ENCODE data around the gene ACSM2A.
"Not testable (repeated sequence)": the region's sequence is repeated elsewhere in the genome, so short reads cannot be mapped to it uniquely, and the experiment has no call there.

Gene ACSM2A, protein sequence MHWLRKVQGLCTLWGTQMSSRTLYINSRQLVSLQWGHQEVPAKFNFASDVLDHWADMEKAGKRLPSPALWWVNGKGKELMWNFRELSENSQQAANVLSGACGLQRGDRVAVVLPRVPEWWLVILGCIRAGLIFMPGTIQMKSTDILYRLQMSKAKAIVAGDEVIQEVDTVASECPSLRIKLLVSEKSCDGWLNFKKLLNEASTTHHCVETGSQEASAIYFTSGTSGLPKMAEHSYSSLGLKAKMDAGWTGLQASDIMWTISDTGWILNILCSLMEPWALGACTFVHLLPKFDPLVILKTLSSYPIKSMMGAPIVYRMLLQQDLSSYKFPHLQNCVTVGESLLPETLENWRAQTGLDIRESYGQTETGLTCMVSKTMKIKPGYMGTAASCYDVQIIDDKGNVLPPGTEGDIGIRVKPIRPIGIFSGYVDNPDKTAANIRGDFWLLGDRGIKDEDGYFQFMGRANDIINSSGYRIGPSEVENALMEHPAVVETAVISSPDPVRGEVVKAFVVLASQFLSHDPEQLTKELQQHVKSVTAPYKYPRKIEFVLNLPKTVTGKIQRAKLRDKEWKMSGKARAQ

DNA sequence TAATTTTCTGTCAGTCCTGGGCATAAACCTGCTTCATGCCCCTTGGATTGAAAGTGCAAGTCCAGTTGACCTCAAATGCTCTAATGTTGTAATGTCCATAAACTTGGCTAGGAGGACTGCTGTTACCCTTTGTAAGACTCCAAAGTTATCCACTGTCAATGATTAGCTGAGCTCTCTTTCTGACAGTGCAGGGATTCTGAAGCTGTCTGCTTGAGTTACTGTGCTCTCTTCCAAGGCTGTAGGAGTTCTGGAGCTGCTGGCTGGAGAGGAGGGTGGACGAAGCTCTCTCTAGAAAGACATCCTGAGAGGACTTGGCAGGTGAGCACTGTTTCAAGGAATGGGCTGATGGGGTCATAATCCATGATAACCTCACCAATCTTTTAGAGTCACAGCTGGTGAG is at the start of gene ACSM2A:
TSS of gene ACSM2A (plus strand) at position 158 of the 400 bp plus-strand sequence. CDS start 8,594 bp downstream, outside the sequence.
- DNase-seq (ENCODE audit: low read depth in 3 of 3), result not testable (repeated sequence)

DNA sequence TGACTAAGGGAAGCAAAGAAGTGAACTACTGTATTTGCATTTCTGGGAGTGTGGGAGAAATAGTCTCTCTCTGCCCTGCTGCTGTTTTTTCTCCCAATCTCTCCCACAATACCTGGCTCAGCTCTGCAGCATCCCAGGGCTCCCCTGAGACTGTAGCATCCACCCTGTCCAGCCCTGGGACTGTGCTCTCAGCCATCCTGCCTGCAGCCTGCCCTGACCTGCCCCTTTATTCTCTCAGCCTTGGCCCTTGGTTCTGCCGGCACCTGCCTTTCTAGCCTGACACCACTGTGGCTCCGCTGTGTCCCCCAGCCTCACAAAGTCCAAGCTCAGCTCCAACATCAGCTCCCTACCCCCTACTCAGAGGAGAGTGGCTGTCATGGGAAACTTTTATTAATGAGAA is 48.7 kb upstream of the ACSM2A start:
- DNase-seq (ENCODE audit: low read depth in 3 of 3), result no peak

DNA sequence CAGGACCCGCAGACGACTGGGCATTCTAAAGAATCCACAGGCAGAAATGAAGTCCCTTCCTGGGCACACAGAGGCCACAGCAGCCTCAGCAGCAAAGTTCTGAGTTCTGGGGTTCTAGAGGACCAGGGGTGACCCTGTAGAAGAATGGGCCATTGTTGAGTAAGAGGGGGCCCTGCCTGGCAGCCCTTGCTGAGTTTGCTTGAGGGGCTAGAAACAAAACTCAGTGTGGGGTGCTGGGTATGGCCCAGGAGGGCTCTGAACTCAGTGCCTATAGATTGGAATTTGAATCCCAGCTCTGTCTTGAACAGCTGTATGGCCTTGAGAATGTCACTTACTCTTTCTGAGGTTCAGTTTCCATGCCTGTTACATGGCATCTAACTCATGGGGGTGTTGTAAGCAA is 46.7 kb upstream of the ACSM2A start, which contains the start of gene PDILT:
TSS of gene PDILT (minus strand) at position 101 of the 400 bp plus-strand sequence. CDS start 5,437 bp downstream, outside the sequence.
- DNase-seq (ENCODE audit: low read depth in 3 of 3), result no peak

DNA sequence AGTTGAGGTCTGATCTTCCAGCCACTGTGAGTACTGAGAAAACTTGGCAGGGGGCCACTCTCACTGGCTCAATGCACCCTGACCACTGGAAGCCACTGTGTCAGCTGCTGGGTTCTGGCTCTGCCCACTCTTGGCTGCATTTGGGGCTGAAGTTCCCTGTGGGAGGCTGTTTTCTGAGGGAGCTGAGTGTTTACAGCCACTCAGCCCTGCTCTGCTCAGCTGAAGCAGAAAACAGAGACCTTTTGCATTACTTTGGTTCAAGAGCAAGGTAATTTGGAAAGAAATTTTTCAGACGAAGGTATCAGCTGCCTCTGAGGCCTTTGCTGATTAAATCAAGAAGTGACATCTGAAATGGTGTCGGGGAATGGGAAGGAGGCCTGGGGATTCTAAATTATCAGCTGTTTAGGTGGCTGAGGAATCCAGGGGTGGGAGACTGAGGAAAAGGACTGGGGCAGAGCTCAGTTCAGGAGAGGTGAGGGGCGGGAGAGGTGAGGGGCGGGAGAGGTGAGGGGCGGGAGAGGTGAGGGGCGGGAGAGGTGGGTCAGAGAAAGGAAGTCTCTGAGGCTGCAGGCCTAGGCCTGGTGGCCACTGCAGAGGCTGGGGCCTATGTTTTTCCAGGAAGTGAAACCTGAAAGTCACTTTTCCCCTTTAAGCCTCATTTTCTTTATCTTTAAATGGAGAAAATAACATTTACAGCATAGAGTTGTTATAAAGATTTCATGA is 41.8 kb upstream of the ACSM2A start, which contains the start of gene ACSM5:
TSS of gene ACSM5 (plus strand) at position 137 of the 723 bp plus-strand sequence. CDS start 1,951 bp downstream, outside the sequence.
- no peak for DNase-seq (ENCODE audit: low read depth in 3 of 3)

DNA sequence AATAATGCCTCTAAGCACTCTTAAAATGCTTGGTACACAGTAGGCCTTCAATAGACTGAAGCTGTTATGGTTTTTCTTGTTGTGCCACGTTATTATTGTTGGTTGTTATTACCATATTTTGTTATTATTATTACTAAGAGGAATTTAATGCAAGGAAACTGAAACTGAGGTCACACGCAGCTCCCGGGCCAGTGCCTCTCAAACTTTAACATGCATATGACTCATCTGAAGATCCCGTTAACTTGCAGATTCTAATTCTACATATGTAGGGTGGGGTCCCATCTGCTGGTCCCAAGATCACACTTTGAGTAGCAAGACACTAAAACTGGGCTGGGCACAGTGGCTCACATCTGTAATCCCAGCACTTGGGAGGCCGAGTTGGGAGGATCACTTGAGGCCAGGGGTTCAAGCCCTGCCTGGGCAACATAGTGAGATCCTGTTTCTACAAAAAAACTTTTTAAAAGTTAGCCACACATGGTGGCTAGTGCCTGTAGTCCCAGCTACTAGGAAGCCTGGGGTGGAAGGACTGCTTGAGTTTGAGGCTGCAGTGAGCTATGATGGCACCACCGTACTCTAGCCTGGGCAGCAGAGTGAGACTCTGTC is 41.1 kb upstream of the ACSM2A start:
- no peak for DNase-seq (ENCODE audit: low read depth in 3 of 3)

DNA sequence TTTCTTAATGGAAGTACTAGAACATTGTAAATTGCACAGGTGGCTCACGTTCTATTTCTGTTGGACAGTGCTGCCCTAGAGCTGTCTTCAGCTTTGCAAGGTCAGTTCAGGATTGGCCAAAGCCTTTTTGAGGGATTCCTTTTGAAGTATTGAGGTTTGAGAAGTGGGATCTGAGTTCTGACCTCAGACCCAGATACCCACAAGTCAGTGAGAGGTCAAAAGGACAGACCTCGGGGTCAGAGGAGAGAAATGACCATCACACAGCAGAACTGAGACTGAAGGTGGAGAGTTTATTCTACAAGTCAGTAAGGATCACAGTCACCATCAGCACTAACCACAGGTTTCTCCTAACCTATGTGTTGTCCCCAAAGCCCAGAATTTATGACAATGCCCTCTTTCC is 40.3 kb upstream of the ACSM2A start:
- no peak for DNase-seq (ENCODE audit: low read depth in 3 of 3)

DNA sequence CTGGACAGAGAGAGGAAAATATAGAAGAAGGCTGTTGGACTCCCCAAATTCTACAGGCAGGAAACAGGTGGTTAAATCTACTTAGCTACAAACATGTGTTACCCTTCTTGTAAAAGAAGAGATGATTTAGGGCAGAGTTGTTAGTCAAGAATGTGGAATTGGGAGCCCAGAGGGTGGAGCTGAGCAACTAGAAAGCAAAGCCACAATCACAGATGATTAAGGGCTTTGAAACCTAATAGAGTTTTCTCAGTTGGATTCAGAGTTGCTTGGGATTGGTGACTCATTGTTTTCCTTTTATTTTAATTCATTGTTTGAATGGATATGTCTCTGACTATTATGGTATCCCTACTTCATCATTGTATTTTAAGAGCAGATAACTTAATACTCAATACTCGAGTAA is 35.8 kb upstream of the ACSM2A start:
- DNase-seq (ENCODE audit: low read depth in 3 of 3), result no peak

DNA sequence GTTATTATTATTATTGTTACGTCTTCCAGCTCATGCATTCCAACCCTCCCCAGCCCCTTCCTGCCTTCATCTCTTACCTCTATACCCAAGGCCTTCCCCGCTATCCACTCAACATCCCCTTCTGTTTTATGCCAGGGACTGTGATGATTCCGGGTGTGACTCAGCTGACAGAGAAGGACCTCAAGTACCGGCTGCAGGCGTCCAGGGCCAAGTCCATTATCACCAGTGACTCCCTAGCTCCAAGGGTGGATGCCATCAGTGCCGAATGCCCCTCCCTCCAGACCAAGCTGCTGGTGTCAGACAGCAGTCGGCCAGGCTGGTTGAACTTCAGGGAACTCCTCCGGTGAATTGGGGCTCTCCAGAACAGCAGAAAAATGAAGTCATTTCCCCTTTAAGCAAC is 32.2 kb upstream of the ACSM2A start:
- DNase-seq (ENCODE audit: low read depth in 3 of 3), result not testable (repeated sequence)

DNA sequence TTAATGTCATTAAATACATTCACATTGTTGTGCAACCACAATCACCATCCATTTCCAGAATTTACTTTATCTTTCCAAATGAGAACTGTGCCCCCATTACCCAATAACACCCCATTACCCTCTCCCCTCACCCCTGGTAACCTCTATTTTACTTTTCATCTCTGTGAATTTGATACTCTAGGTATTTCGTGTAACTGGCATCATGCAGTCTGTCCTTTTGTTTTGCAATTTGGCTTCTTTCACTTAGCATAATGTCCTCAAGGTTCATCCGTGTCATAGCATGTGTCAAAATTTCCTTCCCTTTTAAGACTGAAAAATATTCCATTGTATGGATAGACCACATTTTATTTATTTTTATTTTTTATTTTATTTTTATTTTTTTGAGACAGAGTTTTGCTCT is 29.6 kb upstream of the ACSM2A start:
- not testable (repeated sequence) for DNase-seq (ENCODE audit: low read depth in 3 of 3)

DNA sequence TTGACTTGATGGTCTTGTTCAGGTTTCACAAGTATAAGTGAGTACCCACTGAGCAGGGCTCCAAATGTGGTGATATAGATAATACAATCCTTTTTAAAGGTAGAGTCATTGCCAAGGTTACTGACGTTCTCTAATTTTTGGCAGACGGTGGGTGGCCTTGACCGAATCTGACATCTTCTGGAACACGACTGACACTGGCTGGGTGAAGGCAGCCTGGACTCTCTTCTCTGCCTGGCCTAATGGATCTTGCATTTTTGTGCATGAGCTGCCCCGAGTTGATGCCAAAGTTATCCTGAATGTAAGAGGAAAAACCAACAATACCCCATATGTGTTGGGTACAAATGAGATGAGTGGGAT is 27.6 kb upstream of the ACSM2A start:
- not testable (repeated sequence) for DNase-seq (ENCODE audit: low read depth in 3 of 3)

DNA sequence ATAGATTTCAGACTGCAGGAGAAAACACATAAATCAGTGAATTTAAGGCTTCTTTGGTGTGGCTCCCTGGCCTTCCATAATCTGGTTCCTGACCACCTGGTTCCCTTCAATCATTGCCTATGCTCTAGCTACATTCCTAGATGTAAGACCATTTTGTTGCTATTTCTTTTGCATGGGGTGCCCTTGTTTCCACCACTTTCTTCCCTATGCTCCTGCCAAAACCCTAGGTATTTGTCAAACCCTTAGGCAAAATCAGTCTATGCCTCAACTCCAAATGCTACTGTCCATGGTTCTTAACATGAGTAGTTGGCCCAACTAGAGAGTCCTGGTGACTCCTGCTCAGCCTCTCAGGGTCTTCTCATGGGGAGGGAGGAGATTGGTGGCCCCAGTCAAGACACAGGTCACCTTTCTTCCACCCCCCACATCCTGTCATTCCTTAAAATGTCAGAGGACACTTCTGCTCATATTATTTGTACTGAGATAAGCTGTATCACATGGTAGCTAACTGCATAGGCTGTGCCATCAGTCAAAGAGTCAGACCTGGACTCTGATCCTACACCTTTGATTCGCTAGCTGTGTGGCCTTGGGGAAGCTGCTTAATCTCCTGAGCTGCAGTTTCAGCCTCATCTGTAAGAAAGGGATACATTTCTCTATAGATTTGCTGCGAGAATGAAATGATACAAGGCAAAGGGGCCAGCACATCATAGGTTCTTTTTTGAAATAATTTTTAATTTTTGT is 27.0 kb upstream of the ACSM2A start:
- no peak for DNase-seq (ENCODE audit: low read depth in 3 of 3)

DNA sequence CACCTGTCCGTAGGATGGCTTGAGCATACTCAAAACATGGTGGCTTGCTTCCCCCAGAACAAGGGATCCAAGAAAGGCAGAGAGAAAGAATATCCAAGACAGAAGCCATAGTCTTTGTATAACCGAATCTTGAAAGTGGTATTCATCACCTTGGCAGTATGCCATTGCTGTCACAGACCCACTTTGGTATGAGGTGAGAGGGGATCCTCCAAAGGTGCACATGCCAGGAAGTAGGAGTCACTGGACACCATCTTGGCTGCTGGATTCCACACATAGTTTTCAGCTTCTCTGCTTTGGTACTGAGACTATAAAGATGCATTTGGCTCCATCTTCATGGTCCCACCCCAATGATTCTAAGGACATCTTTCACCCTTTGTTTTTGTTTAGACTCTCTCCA is 23.9 kb upstream of the ACSM2A start:
- not testable (repeated sequence) for DNase-seq (ENCODE audit: low read depth in 3 of 3)

DNA sequence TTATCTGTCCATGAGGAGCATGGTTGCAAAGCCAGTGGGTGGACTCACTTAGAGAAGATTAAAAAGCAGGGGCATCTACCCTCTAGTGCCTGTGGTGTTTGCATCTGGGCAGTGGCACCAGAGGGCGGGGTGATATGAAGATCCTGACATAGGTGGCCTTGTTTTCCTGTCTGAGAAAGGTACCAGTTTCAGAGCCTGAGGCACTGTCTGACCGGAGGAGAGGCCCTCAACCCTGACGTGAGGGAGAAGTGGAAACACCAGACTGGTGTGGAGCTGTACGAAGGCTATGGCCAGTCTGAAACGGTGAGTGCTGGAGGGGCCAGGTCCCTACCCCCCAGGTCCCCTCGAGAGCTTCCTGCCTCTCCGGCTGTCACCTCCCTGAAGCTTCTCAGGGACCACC is 21.8 kb upstream of the ACSM2A start:
- DNase-seq (ENCODE audit: low read depth in 3 of 3), result not testable (repeated sequence)

DNA sequence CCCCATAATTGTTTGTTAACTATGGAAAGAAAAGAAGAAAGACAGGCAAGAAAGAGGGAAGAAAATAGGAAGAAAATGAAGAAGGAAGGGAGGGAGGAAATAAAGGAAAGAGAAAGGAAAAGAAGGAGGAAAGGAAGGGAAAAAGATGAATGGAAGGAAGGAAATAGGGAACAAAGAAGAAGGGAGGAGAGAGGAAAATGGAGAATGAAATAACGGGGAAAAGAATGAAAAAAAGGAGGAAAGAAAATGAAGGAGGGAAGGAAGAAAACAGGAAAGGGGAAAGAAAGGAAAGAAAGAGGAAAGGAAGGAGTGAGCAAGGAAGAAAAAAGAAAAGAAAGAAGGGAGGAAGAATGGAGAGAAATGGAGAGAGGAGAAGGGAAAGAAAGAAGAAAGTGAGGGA is 20.8 kb upstream of the ACSM2A start:
- not testable (repeated sequence) for DNase-seq (ENCODE audit: low read depth in 3 of 3)

DNA sequence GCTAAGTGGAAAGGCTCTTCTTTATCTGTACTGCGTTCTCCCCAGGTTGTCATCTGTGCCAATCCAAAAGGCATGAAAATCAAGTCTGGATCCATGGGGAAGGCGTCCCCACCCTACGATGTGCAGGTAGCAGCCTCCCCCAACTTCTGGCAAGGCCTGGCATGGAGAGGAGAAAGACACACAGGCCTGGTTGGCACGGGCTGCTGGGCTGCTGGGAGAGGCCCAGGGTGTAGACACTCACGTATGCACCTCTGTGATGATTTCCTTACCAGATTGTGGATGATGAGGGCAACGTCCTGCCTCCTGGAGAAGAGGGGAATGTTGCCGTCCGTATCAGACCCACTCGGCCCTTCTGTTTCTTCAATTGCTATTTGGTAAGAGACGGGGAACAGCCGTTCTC is 20.4 kb upstream of the ACSM2A start:
- no peak for DNase-seq (ENCODE audit: low read depth in 3 of 3)

DNA sequence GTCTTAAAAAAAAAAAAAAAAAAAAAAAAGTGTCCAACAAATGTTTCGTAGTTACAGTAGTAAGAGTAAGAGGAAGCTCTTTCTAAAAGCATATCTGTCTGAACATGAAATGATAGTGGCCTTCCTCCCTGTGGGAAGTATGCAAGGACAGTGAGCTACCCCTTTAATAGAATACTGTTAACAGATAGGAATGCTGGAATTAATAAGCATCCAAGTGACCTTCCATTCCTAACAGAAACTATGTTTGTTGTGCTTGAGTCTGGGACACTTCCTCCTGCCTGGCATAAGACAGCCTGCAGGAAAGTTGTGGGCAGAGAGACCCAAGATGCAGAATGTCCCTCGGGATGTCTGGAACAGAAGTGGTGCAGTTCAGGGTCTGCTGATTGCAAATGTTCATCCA is 12.4 kb upstream of the ACSM2A start:
- DNase-seq (ENCODE audit: low read depth in 3 of 3), result not testable (repeated sequence)

DNA sequence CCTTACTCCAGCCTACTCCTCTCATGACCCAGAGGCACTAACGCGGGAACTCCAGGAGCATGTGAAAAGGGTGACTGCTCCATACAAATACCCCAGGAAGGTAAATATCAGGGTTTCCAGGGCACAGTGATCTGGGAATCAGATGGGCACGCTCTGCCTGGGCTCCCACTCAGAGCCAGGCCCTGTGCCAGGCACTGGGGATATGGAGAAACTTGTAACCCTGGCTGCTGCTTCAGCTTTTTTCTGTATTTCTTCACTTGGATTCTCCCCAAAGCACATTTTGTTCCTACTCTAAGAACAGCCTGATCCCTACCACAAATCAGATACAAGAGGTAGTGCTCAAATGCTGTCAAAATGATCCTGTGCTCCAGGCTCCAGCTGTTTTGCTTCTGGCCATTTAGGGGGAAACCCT is 11.5 kb upstream of the ACSM2A start:
- not testable (repeated sequence) for DNase-seq (ENCODE audit: low read depth in 3 of 3)

DNA sequence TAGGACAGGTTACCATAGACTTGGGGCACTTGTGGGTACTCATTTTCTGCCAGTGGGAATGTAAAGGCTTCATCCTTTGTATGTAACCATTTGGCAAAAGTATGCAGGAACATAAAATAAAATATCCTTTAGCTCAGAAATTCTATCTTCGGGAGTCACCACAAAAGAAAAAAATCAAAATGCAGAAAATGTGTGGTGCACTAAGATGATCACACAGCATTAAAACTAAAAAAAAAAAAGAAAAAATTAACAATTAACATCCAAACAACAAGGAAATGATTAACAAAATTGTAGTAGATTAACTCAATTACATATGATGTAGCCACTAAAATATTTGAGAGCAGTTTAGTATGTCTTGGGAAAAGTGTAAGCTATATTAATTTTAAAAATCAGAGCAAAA is 10.6 kb upstream of the ACSM2A start:
- DNase-seq (ENCODE audit: low read depth in 3 of 3), result not testable (repeated sequence)

DNA sequence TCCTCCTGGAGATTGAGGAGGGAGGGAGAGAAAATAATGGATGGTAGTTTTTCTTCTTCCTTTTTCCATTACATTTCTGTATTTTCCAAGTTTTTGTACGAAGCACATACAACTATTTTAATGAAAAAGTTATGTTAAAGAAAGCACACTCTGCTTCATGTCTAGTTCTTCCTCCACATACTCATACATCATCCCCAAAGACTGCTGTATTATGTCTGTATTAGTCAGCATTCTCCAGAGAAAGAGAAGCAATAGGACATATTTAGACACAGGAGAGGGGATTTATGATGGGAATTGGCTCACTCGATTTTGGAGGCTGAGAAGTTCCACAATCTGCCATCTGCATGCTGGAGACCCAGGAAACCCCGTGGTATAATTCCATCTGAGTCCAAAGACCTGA is 10.1 kb upstream of the ACSM2A start:
- DNase-seq (ENCODE audit: low read depth in 3 of 3), result no peak

DNA sequence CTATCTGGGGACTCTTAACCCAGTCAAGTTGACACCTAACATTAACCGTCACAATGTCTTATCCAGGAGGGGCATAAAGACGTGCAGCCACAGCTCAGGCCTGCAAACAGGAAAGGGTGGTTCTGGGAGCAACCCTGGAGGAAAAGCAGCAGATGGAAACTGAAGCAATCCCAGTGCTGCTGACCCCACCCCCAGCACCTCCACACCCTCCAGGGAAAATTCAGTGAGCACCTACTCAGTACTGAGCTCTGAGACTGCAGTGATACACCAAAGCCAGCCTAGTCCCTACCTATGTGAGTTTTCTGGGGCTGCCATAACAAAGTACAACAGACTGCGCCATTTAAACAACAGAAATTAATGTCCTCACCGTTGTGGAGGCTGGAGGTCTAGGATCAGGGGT is 9.5 kb upstream of the ACSM2A start:
- not testable (repeated sequence) for DNase-seq (ENCODE audit: low read depth in 3 of 3)

DNA sequence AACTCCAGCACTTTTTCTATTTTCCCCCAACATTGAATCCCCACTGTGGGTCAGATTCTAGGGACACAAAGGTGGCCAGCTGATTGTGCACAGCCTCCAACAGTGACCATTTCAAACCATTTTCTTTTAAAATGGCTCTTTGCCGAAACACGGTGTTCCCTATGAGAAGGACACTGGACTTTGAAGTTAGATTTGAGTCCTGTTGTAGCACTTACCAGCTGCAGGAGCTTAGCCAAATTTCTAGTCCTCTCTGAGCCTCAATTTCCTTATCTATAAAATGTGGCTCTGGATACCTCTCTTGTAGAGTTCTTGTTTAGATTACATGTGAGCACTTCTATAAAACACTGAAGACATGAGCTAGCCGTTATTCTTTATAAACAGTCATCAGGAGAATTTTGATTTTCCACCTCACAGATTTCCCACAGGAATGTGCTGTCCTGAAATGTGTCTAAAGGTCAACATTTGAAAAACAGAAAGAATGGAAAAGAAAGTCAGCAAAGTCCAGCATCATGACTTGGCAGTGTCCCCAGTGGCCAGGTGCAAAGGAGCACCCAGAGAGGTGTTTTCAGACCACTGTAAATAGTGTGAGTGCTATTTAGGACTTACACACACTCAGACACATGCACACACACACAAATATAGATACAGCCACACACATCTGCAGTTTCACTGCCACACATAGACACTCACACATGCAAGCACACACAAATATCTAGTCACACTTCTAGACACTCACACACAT is 4.5 kb upstream of the ACSM2A start:
- not testable (repeated sequence) for DNase-seq (ENCODE audit: low read depth in 3 of 3)

Measured in stimulated activated CD4-positive, alpha-beta T cell treated with anti-CD3 and anti-CD28 coated beads, TNF-alpha, amount 100 ng/mL, for 48 hours (primary cell).